Dermis lymphatic vessel endothelial cell (primary cell): Measurements from ENCODE around the gene CD27. TPM values are rescaled to one million over a fixed set of nuclear protein-coding genes. Genes with fewer than 3 reads are reported as not detected.

Experiments used
- total RNA-seq: library from RNA; depleted of rRNA; stranded (reverse); fragments of >200 nt; gene quantifications from 2 replicates; pipeline ENCODE4 v1.2.1, GENCODE V29; 2014

Gene CD27
- not detected in 2 replicates for total RNA-seq

GRCh38 chr12:6444704-6445688, at the start of gene CD27:
Gene CD27 (plus strand): TSS chr12:6444955. CDS start chr12:6445096, 141 bp downstream.

GRCh38 chr12:6451348-6452244, 6.8 kb downstream of the CD27 start, which contains the start of gene TAPBPL:
Gene TAPBPL (plus strand): TSS chr12:6452042. CDS start chr12:6452249, 207 bp downstream.

GRCh38 chr12:6470375-6471163, 25.8 kb downstream of the CD27 start, which contains the start of gene VAMP1:
Gene VAMP1 (minus strand): TSS chr12:6470677. CDS start chr12:6470531, 146 bp downstream.

GRCh38 chr12:6492838-6493496, 48.2 kb downstream of the CD27 start, which contains the start of gene MRPL51:
Gene MRPL51 (minus strand): TSS chr12:6493262. CDS start chr12:6493136, 126 bp downstream.

GRCh38 chr12:6493497-6494257, 48.9 kb downstream of the CD27 start, which contains the start of gene NCAPD2:
Gene NCAPD2 (plus strand): TSS chr12:6494102. CDS start chr12:6495099, 997 bp downstream.

Other genes with a start within 250 kb of the CD27 start
- gene CD9, start 244.6 kb upstream of the CD27 start, total RNA-seq: 958 and 1,785 TPM in 2 replicates
- not detected in 2 replicates for gene PLEKHG6, start 134.3 kb upstream of the CD27 start, total RNA-seq
- 37.2 and 50.7 TPM in 2 replicates for gene TNFRSF1A, start 102.9 kb upstream of the CD27 start, total RNA-seq
- gene SCNN1A, start 69.4 kb upstream of the CD27 start, total RNA-seq: 0.43 TPM in 1 of 2 replicates, not detected in the other
- 25.5 and 28.2 TPM in 2 replicates for gene LTBR, start 60.8 kb upstream of the CD27 start, total RNA-seq
- 11.0 and 28.1 TPM in 2 replicates for gene TAPBPL, start 7.1 kb downstream of the CD27 start, total RNA-seq
- gene VAMP1, start 25.7 kb downstream of the CD27 start, total RNA-seq: 2.1 and 2.4 TPM in 2 replicates
- gene MRPL51, start 48.3 kb downstream of the CD27 start, total RNA-seq: 107 and 124 TPM in 2 replicates
- 16.9 and 22.3 TPM in 2 replicates for gene NCAPD2, start 49.1 kb downstream of the CD27 start, total RNA-seq
- 3,384 and 4,426 TPM in 2 replicates for gene GAPDH, start 89.6 kb downstream of the CD27 start, total RNA-seq
- 9.7 and 11.3 TPM in 2 replicates for gene IFFO1, start 111.1 kb downstream of the CD27 start, total RNA-seq
- 8.7 and 13.8 TPM in 2 replicates for gene NOP2, start 123.3 kb downstream of the CD27 start, total RNA-seq
- gene CHD4, start 162.4 kb downstream of the CD27 start, total RNA-seq: 201 and 235 TPM in 2 replicates
- under 0.01 TPM in 1 of 2 replicates, not detected in the other for gene LPAR5, start 191.0 kb downstream of the CD27 start, total RNA-seq
- gene ACRBP, start 202.5 kb downstream of the CD27 start, total RNA-seq: 0.33 and 0.43 TPM in 2 replicates
- 48.1 and 53.3 TPM in 2 replicates for gene ING4, start 218.2 kb downstream of the CD27 start, total RNA-seq
- gene ZNF384, start 244.4 kb downstream of the CD27 start, total RNA-seq: 7.8 and 8.0 TPM in 2 replicates